Measurements from ENCODE around the gene POU4F1.

The POU4F1 gene

GRCh38 chr13:78606471-78607408 is 3.4 kb upstream of the POU4F1 start:
- DNase-seq (ENCODE audit: low spot score), result no peak

GRCh38 chr13:78604782-78605611 is 1.6 kb upstream of the POU4F1 start:
- DNase-seq (ENCODE audit: low spot score), result no peak

- DNase-seq (ENCODE audit: low spot score), result no peak
Measured at GRCh38 chr13:78602561-78603239, 652 bp downstream of the POU4F1 start.

DNA sequence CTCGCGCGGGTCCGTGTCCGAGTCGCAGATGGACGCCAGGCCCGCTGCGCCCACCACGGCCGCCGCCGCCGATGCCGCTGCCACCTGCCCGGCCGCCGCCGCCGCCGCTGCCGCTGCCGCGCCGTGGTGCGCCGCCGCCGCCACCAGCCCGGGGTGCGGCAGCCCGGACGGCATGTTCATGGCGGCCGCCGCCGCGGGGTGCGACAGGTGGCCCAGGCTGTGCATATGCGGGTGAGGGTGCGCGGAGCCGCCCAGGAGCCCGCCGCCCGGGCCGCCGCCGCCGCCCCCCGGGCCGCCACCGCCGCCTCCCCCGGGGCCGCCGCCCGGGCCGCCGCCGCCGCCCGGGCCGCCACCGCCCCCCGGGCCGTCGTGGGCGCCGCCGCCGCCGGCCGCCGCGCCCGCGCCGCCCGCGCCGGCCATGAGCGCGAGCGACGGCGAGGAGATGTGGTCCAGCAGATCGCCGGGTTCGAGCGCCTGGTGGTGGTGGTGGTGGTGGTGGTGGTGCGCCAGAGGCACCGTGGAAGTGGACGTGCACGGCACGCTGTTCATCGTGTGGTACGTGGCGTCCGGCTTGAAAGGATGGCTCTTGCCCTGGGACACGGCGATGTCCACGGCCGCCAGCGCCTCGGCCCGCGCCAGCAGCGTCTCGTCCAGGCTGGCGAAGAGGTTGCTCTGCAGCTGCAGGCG is 1.3 kb downstream of the POU4F1 start:
- no peak for DNase-seq (ENCODE audit: low spot score)

DNA sequence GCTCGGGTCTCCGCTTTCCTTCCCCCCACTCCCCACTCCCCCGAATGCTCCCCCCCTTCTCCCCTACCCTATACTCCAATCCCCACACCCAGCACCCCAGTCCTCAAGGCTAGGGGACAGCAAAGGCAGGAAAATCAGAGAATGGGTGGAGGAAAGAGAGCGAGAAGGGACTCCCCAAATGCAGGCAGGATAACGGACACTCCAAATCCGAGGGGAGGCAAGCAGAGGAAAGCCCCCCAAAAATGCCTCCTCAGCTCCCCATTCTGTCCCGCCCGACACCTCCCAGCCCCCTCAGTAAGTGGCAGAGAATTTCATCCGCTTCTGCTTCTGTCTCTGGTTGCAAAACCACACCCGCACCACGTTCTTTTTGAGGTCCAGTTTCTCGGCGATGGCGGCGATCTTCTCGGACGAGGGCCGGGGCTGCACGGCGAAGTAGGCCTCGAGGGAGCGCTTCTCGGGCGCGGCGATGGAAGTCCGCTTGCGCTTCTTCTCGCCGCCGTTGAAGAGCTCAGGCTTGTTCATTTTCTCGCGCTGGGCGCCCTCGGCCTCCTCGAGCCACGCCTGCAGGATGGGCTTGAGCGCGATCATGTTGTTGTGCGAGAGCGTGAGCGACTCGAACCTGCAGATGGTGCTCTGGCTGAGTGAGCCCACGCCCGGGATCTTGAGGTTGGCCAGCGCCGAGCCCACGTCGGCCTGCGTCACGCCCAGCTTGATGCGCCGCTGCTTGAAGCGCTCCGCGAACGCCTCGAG is 2.1 kb downstream of the POU4F1 start:
- DNase-seq (ENCODE audit: low spot score), result no peak

GRCh38 chr13:78600280-78600883 is 3.0 kb downstream of the POU4F1 start:
- no peak for DNase-seq (ENCODE audit: low spot score)

DNA sequence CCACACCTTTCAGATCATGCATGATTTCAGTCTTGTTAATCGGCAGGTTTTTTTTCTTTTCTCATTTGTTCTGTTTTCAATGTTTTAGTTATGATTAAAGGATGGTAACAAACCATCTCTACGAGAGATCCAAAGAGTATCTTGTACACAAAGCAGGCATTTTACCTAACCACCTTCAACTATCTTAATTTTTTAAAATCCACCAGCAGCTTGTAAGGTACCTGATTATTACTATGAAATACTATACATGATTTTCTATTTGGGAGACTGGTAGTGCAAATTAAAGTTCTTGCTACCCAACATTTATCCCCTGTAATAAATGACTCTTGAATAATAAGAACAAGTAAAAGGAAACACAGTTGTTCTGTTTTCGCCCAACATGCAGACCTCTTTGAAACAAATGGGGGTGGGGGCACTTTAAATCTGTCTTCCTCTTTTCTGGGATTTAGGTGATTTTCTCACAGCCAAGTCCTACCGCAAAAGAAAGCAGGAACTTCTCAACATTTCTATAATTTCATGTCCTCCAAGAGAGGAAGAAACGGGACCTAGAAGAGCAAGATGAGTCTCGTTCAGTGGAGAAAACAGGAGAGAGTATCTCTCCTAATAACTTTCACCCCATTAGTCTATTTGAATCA is 3.6 kb downstream of the POU4F1 start:
- no peak for DNase-seq (ENCODE audit: low spot score)

DNA sequence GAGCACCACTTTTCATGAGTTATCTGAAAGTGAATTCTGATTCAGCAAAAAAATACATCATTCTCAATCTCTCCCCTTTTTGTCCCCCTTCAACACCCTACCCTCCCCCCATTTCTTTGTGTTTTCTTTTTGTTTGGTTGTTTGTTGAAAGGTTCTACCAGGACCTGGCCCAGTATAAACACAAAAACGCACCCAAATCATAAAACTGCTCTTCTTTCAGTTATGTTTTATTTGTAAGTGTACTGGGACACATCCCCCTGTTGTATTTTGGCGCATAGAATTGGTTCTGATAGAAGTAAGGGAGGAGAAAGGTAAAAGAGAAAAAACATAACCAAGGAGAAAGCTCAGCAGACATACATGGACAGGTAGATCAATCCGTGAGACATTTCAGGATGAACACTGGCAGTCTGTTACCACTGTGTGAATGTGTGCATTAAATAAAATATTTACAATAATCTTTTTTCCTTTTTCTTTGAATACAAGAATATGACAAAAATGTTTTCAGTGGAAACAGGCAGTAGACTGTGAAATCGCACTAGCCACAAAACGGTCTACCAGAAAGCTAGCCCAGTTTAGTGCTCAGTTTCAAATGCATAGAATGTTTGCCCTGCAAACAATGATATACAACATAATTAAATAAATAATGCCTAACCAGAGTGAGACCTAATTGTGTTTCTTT is 4.2 kb downstream of the POU4F1 start:
- no peak for DNase-seq (ENCODE audit: low spot score)

DNA sequence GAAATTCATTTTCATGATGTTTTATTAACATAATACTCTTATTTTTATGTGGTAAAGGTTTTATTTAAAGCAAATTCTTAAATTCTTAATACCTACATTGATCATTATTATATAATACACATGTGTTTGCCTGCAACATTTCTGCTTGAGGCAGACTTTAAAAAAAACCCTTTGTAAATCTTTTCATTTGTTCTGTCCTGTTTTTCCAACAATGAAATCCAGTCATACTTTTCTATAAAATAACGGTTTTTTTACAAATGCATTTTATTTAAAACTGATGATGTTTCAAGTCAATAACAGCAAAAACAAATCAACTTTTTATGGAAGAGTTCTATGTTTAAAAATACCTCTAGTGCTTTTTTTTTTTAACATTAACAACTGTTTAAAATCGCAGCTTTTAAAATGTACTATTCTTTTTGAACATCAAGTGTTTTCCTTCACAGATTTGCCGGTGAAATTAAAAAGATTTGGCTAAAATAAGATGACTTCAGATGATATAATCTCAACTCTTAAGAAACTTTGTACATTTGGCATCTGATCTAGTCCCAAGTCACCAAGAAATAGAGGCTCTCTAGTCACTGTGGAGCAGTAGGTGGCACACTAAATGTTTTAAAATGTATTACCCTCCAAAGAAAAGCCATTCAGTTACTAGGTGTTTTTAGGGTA is 5.1 kb downstream of the POU4F1 start:
- DNase-seq (ENCODE audit: low spot score), result no peak

DNA sequence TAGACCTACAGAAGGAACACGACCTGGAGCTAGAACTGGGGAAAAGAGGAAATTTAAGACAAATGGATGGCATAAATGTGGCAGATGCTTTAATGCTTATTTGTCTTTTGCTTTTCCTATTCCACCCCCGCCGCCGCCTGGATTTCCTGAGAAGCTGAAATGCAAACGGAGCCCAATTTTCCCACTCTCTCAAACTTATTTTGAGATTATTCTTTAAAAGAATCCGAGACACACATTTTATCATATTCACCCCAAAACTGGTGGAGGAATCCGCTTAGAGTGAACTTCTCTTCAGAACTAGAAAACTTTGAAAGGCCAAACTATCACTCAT is 5.8 kb downstream of the POU4F1 start:
- no peak for DNase-seq (ENCODE audit: low spot score)

DNA sequence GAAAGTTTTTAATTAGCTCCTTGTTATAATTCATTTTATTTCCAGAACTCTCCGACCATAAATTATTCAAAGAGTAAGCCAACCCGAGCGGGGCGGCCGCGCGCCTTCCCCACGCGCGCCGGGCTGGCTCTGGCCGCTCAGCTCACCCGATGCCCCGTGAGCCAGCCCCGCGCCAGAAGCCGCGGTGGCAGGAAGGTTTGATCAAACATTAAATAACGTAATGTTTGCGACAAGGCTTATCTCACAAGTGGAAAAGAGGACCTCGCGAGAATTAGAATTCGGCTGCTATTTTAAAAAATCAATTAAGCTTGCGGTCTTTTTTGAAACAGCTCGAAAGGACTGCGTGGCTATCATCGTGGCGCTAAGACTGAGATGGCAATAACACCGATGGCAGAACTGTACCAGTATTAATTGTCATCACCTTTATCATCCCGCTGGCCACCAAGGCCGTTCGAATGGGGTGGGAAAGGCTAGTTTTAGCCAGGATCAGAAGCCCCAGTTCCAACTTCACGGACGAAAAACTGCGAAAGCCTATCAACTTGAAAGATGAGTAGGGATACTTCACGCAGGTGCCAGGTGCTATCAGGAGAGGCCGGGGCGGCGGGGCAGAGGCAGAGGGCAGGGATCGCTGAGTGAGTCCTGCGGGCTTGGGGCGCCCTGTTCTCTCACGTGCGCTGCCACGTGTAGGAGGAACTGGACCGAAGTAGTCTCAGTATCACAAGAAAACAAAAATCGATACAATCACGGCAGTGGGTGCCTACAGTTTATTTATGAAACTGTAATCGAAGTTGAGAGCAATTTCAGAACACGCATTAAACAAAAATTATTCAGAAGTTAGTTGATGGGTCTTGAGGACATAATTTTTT is 6.4 kb downstream of the POU4F1 start:
- DNase-seq (ENCODE audit: low spot score), result no peak

GRCh38 chr13:78596399-78596735 is 7.0 kb downstream of the POU4F1 start:
- DNase-seq (ENCODE audit: low spot score), result no peak

GRCh38 chr13:78595495-78596398 is 7.6 kb downstream of the POU4F1 start:
- no peak for DNase-seq (ENCODE audit: low spot score)

DNA sequence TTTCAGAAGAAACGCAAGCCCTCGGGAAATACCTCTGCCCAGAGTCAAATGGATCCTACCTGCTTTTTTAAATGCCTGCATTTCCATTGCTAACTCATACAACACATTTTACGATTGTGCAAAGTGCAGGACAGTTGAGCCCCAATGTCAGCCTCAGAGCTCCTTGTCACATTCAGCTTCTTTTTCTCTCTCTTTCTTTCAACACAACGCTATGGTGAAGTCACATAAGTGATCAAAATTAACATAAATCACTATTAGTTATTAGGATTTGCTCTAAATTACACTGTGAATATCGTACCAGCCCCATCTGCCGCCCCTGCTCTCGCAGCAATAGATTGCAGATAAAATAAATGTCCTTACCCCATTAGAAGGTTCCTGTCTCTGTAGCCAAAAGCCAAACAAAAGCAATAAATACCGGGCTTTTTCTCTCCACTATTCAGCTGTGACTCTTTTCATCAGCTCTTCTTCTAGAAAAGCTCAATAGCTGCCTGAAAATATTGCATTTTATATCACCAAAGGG is 8.8 kb downstream of the POU4F1 start:
- no peak for DNase-seq (ENCODE audit: low spot score)

DNA sequence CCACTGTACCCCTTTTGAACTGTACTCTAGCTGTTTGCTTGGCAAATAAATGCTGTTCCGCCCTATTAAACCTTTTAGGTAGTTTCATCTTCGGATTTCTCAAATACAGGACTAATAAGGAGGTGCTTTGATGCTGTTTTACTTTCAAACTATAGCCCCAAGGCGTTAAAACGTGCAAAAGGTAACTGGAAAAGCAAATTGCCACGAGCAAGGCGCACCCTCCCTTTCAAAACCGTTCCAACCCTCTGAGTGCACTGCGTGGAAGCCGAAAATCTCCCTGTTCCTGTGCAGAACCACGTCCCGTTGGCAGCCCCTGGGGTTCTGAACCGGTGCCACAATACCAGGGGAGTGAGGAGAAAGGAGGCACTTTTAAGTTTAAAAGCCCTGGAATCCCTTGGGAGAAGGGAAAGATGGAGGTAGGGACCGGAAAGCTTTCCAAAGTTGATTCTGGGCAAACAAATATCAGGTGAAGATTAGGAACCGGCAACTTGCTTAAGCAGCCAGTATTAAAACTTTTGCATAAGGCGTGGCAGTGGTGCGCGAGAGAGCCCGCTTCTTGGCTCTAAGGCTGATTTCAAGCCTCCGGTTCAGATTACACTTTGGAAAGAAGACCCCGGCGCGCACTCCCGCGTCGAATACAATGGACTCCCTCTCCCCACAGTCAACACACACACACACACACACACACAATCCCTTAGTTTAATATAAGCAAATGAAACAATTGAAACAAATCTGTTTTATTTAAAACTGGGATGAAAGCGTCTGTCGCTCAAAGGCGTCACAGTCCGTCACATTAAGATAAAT is 9.5 kb downstream of the POU4F1 start:
- DNase-seq (ENCODE audit: low spot score), result no peak

DNA sequence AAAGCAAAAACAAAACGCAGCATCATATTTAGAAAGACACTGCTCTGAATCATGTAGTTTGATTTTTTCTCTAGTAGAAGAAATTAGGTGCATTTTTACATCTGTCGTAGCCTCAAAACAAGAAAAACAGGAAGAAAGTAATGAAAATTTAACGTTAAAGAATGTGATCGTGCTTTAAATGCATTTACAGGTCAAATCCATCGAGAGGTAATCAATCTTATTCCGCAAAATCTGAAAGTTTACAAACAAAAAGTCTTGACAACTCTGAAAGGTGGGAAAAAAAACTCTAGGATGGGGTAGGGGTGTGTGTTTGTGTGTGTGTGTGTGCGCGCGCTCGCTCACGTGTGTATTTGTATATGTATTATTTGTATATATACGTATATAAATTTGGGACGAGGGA is 10.2 kb downstream of the POU4F1 start:
- DNase-seq (ENCODE audit: low spot score), result no peak

Measured in pons (tissue), 1 donor.